NCI-H1092 (cell line): ENCODE measurements around the gene FHIT.

Experiments used
- DNase-seq: peaks from one replicate; lab custom pipeline; 2025; lab: John Stamatoyannopoulos, UW

The FHIT gene

DNA sequence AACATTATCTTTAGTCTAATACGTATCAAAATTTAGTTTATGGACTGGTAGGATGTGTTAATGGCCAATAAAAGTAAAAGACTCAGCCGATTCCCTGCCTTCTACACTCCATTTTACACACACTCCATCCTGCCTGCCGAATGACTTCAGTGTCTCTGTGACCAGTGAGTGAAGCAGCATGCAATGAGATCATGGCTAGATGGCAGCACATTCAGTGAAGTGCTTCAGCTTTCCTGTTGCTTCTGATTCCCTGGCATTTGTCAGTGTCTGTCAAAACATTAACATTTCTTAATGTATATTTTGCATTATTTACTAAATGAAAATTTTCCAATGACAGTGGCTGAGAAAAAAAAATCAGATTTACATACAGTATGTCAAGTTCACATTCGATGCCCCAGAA lies 412.0 kb downstream of the FHIT start:
- DNase-seq = no peak

GRCh38 chr3:60835796-60836195 lies 415.5 kb downstream of the FHIT start:
- no peak for DNase-seq

DNA sequence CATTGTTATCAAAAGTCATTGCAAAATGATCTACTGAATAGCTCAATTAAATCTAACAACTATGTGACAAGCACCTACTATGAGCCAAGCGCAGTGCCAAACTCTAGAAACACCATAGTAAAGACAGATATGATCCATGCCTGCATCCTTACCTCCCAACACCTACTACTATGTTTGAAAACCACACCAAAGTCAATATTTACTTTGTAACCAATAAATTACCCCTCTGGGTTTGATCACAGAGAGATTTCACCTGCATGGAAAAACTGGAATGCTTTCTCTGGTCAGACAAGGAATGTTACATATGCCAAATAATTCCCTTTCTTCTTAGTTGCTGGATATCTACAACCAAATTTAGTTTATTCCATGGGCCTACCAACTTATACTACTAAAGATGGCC lies 422.2 kb downstream of the FHIT start:
- no peak for DNase-seq

DNA sequence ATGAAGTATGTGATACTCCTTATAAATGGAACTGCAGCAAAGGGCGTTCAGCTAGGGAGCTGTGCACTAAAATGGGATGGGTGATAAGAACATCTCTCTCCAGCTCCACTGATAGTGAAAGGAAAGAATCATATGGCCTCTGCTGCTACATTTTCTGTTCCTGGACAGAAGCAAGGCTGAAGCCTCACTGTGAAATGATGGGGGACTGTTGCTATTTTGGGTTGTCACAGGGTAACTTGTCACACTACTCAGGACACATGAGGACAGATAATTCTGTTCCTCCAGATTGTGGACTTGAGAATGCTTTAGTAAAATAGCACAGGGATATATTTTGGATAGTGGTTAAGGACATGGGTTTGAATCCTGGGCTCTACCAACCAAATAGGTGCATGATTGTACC lies 423.6 kb downstream of the FHIT start:
- no peak for DNase-seq

DNA sequence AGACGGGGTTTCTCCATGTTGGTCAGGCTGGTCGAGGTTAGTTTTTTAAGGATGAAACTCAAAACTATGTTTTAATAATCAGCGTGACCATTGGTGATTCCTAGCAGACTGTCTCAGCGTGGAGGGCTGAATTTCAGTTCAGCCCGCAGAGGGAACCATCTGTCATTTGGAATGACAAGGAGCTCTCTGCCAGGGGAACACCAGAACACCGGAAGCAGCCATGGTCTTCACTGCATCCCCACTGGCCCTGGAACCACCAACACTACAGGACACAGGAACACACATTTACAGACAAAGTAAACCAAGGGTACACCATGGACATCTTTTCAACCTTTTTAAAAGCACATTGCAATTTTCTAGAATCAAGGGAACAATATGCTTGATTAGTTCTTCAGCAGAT lies 424.7 kb downstream of the FHIT start:
- DNase-seq = no peak

DNA sequence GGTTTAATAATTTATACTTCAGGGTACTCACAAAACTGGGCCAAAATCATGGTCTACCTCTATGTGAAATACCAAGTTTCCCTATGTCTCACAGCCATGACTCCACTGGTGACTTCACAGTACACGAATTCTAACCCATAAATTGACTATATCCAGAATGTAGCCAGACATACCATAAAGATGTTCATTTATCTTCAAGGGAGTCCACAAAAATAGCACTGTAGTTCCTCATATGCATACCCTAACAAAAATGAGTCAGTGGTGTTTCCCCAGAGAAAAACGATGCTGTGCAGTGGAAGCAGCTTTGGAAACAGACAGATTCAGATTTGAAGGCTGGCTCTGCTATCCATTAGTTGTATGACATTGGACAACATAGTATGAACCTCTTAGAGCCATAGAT lies 438.8 kb downstream of the FHIT start:
- no peak for DNase-seq

GRCh38 chr3:60810881-60811280 lies 440.4 kb downstream of the FHIT start:
- no peak for DNase-seq

- no peak for DNase-seq
Observed at GRCh38 chr3:60809857-60810610, 441.2 kb downstream of the FHIT start.

GRCh38 chr3:60803216-60804173 lies 447.8 kb downstream of the FHIT start:
- no peak for DNase-seq

DNA sequence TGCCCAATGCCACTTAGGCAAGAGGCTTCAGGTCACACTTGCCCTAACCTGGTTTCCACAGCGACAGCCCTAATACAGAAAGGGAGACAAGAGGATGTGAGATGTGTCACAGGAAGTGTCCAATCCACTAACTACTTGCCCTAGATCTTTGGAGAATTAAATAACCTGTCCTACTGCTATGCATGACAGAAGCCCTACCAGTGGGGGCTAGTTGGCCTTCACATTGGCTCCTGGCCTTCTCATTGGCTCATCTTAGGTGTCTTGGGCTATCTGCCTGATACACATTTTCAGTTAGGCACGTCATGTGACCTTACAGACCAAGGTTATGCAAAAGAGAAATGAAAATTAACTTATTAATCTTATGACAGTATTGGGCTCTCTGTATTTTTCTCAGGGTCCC lies 449.9 kb downstream of the FHIT start:
- DNase-seq = no peak

DNA sequence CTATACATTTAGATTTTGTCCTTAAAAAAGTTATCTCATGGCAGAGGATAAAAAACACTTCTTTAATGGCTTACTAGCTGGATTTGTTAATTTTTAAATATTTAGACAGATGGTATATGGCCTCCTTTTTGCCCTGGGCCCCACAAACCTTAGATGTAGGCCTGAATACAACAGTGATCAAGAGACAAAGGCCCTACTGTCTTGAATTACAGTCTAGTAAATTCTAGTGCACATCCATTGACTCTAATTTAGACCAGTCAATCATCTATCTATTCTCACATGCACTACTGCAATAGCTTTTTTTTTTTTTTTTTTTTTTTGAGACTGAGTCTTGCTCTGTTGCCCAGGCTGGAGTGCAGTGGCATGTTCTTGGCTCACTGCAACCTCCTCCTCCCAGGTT lies 452.8 kb downstream of the FHIT start:
- no peak for DNase-seq

- no peak for DNase-seq
Observed at GRCh38 chr3:60792249-60792852, 458.9 kb downstream of the FHIT start.

DNA sequence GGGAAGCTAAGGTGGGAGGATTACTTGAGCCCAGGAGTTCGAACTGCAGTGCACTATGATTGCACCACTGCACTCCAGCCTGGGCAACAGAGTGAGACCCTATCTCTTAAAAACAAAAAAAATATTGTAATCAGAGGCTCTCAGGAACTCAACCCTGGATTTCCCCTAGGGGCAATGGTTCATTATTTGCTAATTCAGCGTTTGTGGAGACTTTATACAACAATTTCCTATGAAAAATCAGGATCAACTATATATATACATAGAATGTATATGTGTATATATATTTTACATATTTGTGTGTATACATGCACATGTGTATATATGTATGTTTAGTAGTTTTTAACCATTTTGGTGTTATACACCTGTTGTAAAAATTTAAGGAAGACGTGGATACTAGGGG lies 463.1 kb downstream of the FHIT start:
- DNase-seq = no peak

GRCh38 chr3:60781935-60782334 lies 469.3 kb downstream of the FHIT start:
- no peak for DNase-seq

DNA sequence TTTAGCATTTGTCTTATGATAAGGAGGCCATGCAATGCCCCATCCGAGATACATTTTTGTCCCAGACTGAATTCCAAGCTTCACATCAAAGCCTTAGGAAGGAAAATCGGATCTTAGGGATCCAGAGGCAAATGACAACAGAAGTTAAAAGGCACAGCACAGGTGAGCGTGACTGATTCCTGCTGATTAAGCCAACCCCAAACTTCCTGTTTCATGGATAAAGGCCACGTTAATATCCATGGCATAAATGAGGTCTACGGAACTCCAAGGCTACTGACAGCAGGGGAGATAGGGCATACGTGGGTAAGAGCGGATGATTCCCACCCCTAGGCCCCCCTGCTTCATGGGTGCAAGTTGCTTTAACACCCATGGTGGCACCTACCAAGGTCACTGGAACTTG lies 471.6 kb downstream of the FHIT start:
- no peak for DNase-seq

DNA sequence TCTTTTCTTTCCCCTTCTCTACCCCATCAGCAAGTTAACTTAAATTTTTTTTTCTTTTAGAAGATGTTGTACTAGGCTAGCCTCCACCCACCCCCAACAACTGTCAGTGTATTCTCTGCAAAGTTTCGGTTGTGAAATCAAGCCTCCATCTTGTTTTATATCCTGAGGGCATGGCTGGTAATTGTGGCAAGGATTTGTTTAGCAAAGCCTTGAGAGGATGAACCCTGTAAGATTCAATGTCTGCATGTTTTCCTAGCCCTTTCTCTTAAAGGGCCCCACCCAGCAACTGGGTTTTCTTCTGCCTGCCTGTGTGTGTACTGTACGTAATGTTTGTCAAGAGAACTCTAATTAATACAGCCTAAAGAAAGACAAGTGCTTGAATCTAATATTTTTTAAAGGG lies 475.3 kb downstream of the FHIT start:
- DNase-seq = no peak

GRCh38 chr3:60774617-60775016 lies 476.6 kb downstream of the FHIT start:
- DNase-seq = no peak

DNA sequence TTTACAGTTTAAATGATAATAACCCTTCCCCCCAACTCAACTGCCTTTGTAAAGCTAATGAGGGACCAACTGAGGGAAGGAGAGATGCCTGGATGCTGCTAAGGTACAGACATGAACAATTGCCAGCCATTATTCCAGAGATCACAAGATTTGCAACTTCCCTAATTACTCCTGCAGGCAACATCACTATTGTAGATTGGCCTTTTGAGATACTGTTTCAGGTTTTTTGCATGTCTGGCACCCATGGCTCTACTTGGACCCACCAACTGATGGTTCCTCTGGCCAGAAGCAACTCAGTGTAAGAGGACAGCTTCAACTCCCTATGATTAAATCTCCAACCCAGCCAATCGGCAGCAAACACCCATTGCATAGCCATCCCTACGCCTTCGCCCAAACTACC lies 478.7 kb downstream of the FHIT start:
- no peak for DNase-seq

DNA sequence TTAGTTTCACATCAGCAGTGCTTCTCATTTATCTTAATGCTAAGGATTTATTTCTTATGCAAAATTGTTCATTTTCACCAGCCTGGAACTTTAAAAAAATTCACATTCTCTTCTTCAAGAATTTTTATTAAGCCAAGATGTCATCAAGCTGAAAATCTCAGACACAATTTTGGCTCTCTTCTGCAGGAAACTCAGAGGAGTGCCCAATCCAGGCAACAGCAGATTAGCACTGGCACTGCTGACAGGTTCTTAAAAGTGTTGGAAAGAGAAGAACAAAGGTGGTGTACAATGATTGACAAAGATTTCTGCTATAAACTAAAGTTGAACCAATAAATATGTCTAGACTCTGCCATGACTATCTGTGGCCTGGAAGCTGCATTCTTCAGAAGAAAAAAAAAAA lies 479.5 kb downstream of the FHIT start:
- DNase-seq = no peak

DNA sequence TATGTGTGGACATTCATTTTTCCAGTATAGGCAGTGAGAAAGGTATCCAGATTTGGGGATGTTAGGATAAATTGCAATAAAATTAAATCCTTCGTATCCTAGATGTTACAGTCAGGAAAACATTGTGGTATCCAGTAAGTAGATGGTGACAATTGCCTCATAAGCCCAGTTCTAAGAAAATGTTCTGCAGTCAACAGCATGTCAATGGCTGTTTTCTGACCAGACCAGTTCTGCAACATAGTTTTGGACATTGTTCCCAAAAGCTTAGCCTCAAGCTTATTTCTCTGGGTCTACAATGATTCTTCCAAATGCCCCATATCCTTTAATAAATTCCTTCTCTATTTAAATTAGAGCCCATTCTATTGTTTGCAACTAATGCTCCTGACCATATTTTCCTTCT lies 480.7 kb downstream of the FHIT start:
- DNase-seq = no peak

GRCh38 chr3:60767536-60767935 lies 483.7 kb downstream of the FHIT start:
- DNase-seq = no peak

- no peak for DNase-seq
Observed at GRCh38 chr3:60765776-60766175, 485.5 kb downstream of the FHIT start.

GRCh38 chr3:60764870-60765269 lies 486.4 kb downstream of the FHIT start:
- no peak for DNase-seq
